Measurements from ENCODE around the gene KRT20.

The KRT20 gene

GRCh38 chr17:40878044-40878443, 7.0 kb downstream of the KRT20 start:
- no peak for TF ChIP-seq YY1 (IDR thresholded peaks at IDR 0.05; ENCODE audit: insufficient read depth, insufficient read length)
- no peak for TF ChIP-seq ZNF274 (IDR thresholded peaks at IDR 0.05; ENCODE audit: low read depth, low read length)
- no peak for TF ChIP-seq SUZ12 (IDR thresholded peaks at IDR 0.05; ENCODE audit: extremely low read depth, insufficient read depth, insufficient read length)
- DNase-seq (ENCODE audit: low read depth, low spot score): no peak
- Histone ChIP-seq H3K4me1 (ENCODE audit: insufficient read depth, insufficient read length) (no peaks in the 10 kb centered on the region), H3K9me3 (ENCODE audit: insufficient read depth, low read length) (no peaks in the 10 kb centered on the region), H3K9ac (ENCODE audit: insufficient read length, low read depth) (no peak overlapping the region), H3K4me3 (ENCODE audit: insufficient read length, low read depth) (no peak overlapping the region), H3K36me3 (ENCODE audit: insufficient read depth, insufficient read length, low read length) (no peaks in the 10 kb centered on the region), H3K27me3 (ENCODE audit: insufficient read depth, insufficient read length) (no peaks in the 10 kb centered on the region)

DNA sequence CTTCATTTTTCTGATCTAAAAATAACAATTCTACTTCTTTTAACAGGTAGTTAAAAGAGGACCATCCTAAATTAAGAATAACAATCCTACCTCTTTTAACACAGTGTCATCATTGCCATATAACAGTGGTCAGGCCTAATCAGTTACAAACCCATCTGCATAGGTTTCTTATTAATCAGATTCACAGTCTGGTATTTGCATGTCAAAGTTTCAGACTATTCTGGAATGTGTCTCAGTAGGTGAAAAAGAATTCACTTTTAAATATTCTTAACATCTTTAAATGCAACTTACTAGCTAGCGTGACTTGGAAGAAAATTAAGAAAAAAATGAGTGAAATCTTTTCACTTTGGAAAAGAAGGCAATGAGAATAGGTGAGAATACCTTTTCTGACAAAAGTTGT, 11.2 kb downstream of the KRT20 start:
- no peak for DNase-seq (ENCODE audit: low read depth, low spot score)
- Histone ChIP-seq H3K27me3 (ENCODE audit: insufficient read depth, insufficient read length) (no peaks in the 10 kb centered on the region), H3K9ac (ENCODE audit: insufficient read length, low read depth) (no peak overlapping the region), H3K36me3 (ENCODE audit: insufficient read depth, insufficient read length, low read length) (no peaks in the 10 kb centered on the region), H3K4me1 (ENCODE audit: insufficient read depth, insufficient read length) (no peaks in the 10 kb centered on the region), H3K4me3 (ENCODE audit: insufficient read length, low read depth) (no peak overlapping the region), H3K9me3 (ENCODE audit: insufficient read depth, low read length) (no peaks in the 10 kb centered on the region)
- TF ChIP-seq YY1 (IDR thresholded peaks at IDR 0.05; ENCODE audit: insufficient read depth, insufficient read length): no peak
- no peak for TF ChIP-seq ZNF274 (IDR thresholded peaks at IDR 0.05; ENCODE audit: low read depth, low read length)
- no peak for TF ChIP-seq SUZ12 (IDR thresholded peaks at IDR 0.05; ENCODE audit: extremely low read depth, insufficient read depth, insufficient read length)

DNA sequence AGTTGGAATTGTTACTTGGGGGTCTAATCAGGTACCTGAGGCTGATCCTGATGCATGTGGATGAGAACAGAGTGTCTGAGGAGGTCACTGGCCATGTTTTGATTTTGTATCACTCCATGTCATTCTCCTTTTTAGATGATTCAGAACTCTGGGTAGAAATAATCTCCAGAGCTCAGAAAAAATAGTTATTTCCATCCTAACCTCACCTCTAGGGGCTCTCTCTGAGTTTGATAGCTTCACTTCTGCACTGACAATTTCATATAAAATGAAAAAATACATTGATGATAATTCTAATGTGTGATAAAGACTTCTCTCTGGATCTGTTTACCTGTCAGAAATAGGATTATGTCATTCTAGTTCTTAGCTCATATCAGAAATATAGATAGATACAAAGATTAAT, 11.8 kb downstream of the KRT20 start:
- Histone ChIP-seq H3K9me3 (ENCODE audit: insufficient read depth, low read length) (no peaks in the 10 kb centered on the region), H3K9ac (ENCODE audit: insufficient read length, low read depth) (no peak overlapping the region), H3K36me3 (ENCODE audit: insufficient read depth, insufficient read length, low read length) (no peaks in the 10 kb centered on the region), H3K27me3 (ENCODE audit: insufficient read depth, insufficient read length) (no peaks in the 10 kb centered on the region), H3K4me1 (ENCODE audit: insufficient read depth, insufficient read length) (no peaks in the 10 kb centered on the region), H3K4me3 (ENCODE audit: insufficient read length, low read depth) (no peak overlapping the region)
- no peak for DNase-seq (ENCODE audit: low read depth, low spot score)
- TF ChIP-seq ZNF274 (IDR thresholded peaks at IDR 0.05; ENCODE audit: low read depth, low read length): no peak
- no peak for TF ChIP-seq YY1 (IDR thresholded peaks at IDR 0.05; ENCODE audit: insufficient read depth, insufficient read length)
- TF ChIP-seq SUZ12 (IDR thresholded peaks at IDR 0.05; ENCODE audit: extremely low read depth, insufficient read depth, insufficient read length): no peak

DNA sequence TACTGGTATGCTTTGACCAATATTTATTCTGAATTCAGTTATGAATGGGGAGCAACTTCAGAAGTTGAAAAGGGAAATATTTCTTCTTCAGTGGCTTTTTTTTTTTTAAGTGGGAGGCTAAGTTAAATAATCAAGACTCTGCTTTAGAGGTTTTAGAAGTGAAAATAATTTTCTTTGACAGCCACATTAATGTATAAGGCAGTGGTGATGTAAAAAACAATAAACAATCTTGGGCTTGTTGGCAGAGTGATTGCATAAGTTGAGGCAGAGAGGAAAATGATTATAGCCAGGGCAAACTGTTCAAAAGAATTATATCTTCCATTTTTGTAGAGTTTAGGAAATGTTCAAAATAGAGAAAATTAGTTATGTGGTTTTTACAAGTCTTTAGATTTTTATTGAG, 12.6 kb downstream of the KRT20 start:
- no peak for DNase-seq (ENCODE audit: low read depth, low spot score)
- TF ChIP-seq YY1 (IDR thresholded peaks at IDR 0.05; ENCODE audit: insufficient read depth, insufficient read length) (no peak), ZNF274 (IDR thresholded peaks at IDR 0.05; ENCODE audit: low read depth, low read length) (no peak), SUZ12 (IDR thresholded peaks at IDR 0.05; ENCODE audit: extremely low read depth, insufficient read depth, insufficient read length) (no peak)
- no peak overlapping the region for H3K4me3 ChIP-seq (ENCODE audit: insufficient read length, low read depth)
- no peak overlapping the region for H3K9ac ChIP-seq (ENCODE audit: insufficient read length, low read depth)
- no peaks in the 10 kb centered on the region for H3K27me3 ChIP-seq (ENCODE audit: insufficient read depth, insufficient read length)
- no peaks in the 10 kb centered on the region for H3K9me3 ChIP-seq (ENCODE audit: insufficient read depth, low read length)
- H3K4me1 ChIP-seq (ENCODE audit: insufficient read depth, insufficient read length): no peaks in the 10 kb centered on the region
- no peaks in the 10 kb centered on the region for H3K36me3 ChIP-seq (ENCODE audit: insufficient read depth, insufficient read length, low read length)

GRCh38 chr17:40871316-40871715, 13.7 kb downstream of the KRT20 start:
- DNase-seq (ENCODE audit: low read depth, low spot score): no peak
- Histone ChIP-seq H3K4me1 (ENCODE audit: insufficient read depth, insufficient read length) (no peaks in the 10 kb centered on the region), H3K27me3 (ENCODE audit: insufficient read depth, insufficient read length) (no peaks in the 10 kb centered on the region), H3K9ac (ENCODE audit: insufficient read length, low read depth) (no peak overlapping the region), H3K9me3 (ENCODE audit: insufficient read depth, low read length) (no peaks in the 10 kb centered on the region), H3K4me3 (ENCODE audit: insufficient read length, low read depth) (no peak overlapping the region), H3K36me3 (ENCODE audit: insufficient read depth, insufficient read length, low read length) (no peaks in the 10 kb centered on the region)
- no peak for TF ChIP-seq YY1 (IDR thresholded peaks at IDR 0.05; ENCODE audit: insufficient read depth, insufficient read length)
- no peak for TF ChIP-seq ZNF274 (IDR thresholded peaks at IDR 0.05; ENCODE audit: low read depth, low read length)
- TF ChIP-seq SUZ12 (IDR thresholded peaks at IDR 0.05; ENCODE audit: extremely low read depth, insufficient read depth, insufficient read length): no peak

GRCh38 chr17:40870136-40870535, 14.9 kb downstream of the KRT20 start:
- Histone ChIP-seq H3K27me3 (ENCODE audit: insufficient read depth, insufficient read length) (no peaks in the 10 kb centered on the region), H3K4me1 (ENCODE audit: insufficient read depth, insufficient read length) (no peaks in the 10 kb centered on the region), H3K36me3 (ENCODE audit: insufficient read depth, insufficient read length, low read length) (no peaks in the 10 kb centered on the region), H3K9me3 (ENCODE audit: insufficient read depth, low read length) (no peaks in the 10 kb centered on the region), H3K4me3 (ENCODE audit: insufficient read length, low read depth) (no peak overlapping the region), H3K9ac (ENCODE audit: insufficient read length, low read depth) (no peak overlapping the region)
- no peak for DNase-seq (ENCODE audit: low read depth, low spot score)
- TF ChIP-seq SUZ12 (IDR thresholded peaks at IDR 0.05; ENCODE audit: extremely low read depth, insufficient read depth, insufficient read length): no peak
- TF ChIP-seq ZNF274 (IDR thresholded peaks at IDR 0.05; ENCODE audit: low read depth, low read length): no peak
- no peak for TF ChIP-seq YY1 (IDR thresholded peaks at IDR 0.05; ENCODE audit: insufficient read depth, insufficient read length)

- Histone ChIP-seq H3K27me3 (ENCODE audit: insufficient read depth, insufficient read length) (no peaks in the 10 kb centered on the region), H3K36me3 (ENCODE audit: insufficient read depth, insufficient read length, low read length) (no peaks in the 10 kb centered on the region), H3K4me3 (ENCODE audit: insufficient read length, low read depth) (no peak within 1 kb of the TSS), H3K9ac (ENCODE audit: insufficient read length, low read depth) (no peak within 1 kb of the TSS), H3K4me1 (ENCODE audit: insufficient read depth, insufficient read length) (no peaks in the 10 kb centered on the region), H3K9me3 (ENCODE audit: insufficient read depth, low read length) (no peaks in the 10 kb centered on the region)
- TF ChIP-seq SUZ12 (IDR thresholded peaks at IDR 0.05; ENCODE audit: extremely low read depth, insufficient read depth, insufficient read length): no peak
- no peak for TF ChIP-seq YY1 (IDR thresholded peaks at IDR 0.05; ENCODE audit: insufficient read depth, insufficient read length)
- TF ChIP-seq ZNF274 (IDR thresholded peaks at IDR 0.05; ENCODE audit: low read depth, low read length): no peak
- DNase-seq (ENCODE audit: low read depth, low spot score): no peak
Observed at GRCh38 chr17:40866838-40867237, 18.2 kb downstream of the KRT20 start, which contains the start of gene KRT12. Gene KRT12 (minus strand): TSS chr17:40867223. CDS start chr17:40867186, 37 bp downstream.
